ENCODE data around the gene CCDC117.

DNA sequence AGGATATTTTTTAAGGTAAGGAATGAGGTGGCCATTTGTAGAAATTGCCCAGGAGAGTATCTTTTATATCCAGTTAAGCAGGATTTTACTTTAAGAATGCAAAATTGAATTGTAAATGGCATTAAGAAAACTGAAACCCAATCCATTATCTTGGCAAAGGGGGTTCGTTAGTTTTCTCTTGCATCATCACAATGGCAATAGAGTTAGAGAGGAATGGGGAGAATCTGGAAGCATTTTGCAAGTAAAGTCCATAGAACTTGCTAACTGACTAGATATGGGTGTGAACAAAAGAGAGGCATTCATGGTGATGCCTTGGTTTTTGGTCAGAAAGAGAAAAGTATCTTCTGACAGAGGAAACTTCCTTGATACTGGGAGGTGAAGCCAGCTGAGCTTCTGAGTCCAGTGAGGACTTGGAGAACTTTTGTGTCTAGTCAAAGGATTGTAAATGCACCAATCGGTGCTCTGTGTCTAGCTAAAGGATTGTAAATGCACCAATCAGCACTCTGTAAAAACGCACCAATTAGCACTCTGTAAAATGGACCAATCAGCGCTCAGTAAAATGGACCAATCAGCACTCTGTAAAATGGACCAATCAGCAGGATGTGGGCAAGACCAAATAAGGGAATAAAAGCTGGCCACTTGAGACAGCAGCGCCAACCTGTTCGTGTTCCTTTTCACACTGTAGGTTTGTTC is 3.6 kb upstream of the CCDC117 start:
- TF ChIP-seq, protein P1, sequence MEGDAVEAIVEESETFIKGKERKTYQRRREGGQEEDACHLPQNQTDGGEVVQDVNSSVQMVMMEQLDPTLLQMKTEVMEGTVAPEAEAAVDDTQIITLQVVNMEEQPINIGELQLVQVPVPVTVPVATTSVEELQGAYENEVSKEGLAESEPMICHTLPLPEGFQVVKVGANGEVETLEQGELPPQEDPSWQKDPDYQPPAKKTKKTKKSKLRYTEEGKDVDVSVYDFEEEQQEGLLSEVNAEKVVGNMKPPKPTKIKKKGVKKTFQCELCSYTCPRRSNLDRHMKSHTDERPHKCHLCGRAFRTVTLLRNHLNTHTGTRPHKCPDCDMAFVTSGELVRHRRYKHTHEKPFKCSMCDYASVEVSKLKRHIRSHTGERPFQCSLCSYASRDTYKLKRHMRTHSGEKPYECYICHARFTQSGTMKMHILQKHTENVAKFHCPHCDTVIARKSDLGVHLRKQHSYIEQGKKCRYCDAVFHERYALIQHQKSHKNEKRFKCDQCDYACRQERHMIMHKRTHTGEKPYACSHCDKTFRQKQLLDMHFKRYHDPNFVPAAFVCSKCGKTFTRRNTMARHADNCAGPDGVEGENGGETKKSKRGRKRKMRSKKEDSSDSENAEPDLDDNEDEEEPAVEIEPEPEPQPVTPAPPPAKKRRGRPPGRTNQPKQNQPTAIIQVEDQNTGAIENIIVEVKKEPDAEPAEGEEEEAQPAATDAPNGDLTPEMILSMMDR (IDR thresholded peaks at IDR 0.05; ENCODE audit: insufficient read depth, low read length, poor library complexity, severe bottlenecking) = no peak
- no peak for TF ChIP-seq EZH2phosphoT487 (conservative IDR thresholded peaks at IDR 0.05; ENCODE audit: low read length)
